ENCODE measurements around the gene SIK2. TPM values are rescaled to one million over a fixed set of nuclear protein-coding genes. Genes with fewer than 3 reads are reported as not detected.

Gene SIK2
- total and polyA plus RNA-seq, 2 experiments from 2014 or later: 1.5 to 14.2 TPM

DNA sequence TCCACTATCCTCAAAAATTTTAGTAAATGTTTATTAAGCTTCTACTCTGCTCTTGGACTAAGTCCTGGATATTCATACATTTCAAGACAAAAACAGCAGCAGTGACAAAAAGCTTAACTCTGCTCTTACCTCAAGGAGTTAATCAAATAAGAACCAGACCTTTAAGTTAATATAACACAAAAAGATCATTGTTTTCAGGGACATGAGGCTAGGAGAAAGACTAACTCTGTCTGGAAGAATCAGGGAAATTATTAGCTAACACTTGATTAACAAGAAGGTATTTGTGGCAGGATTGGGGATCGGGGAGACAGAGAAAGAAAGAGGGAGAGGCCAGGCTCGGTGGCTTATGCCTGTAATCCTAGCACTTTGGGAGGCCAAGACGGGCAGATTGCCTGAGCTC is 89.5 kb downstream of the SIK2 start:
- no peaks in the 10 kb centered on the region for H3K36me3 ChIP-seq
- H3K27ac ChIP-seq: no peak overlapping the region
- H3K4me1 ChIP-seq (ENCODE audit: low read depth): peaks cover 22% of the 10 kb centered on the region
- no peak for DNase-seq (ENCODE audit: low read depth in 1 of 2, low spot score in 1 of 2)
- H3K27me3 ChIP-seq: no peaks in the 10 kb centered on the region
- no peak overlapping the region for H3K4me3 ChIP-seq
- no peaks in the 10 kb centered on the region for H3K9me3 ChIP-seq (ENCODE audit: low read depth)
- TF ChIP-seq, protein P1, sequence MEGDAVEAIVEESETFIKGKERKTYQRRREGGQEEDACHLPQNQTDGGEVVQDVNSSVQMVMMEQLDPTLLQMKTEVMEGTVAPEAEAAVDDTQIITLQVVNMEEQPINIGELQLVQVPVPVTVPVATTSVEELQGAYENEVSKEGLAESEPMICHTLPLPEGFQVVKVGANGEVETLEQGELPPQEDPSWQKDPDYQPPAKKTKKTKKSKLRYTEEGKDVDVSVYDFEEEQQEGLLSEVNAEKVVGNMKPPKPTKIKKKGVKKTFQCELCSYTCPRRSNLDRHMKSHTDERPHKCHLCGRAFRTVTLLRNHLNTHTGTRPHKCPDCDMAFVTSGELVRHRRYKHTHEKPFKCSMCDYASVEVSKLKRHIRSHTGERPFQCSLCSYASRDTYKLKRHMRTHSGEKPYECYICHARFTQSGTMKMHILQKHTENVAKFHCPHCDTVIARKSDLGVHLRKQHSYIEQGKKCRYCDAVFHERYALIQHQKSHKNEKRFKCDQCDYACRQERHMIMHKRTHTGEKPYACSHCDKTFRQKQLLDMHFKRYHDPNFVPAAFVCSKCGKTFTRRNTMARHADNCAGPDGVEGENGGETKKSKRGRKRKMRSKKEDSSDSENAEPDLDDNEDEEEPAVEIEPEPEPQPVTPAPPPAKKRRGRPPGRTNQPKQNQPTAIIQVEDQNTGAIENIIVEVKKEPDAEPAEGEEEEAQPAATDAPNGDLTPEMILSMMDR (IDR thresholded peaks at IDR 0.05; ENCODE audit: low read depth, low read length): no peak

DNA sequence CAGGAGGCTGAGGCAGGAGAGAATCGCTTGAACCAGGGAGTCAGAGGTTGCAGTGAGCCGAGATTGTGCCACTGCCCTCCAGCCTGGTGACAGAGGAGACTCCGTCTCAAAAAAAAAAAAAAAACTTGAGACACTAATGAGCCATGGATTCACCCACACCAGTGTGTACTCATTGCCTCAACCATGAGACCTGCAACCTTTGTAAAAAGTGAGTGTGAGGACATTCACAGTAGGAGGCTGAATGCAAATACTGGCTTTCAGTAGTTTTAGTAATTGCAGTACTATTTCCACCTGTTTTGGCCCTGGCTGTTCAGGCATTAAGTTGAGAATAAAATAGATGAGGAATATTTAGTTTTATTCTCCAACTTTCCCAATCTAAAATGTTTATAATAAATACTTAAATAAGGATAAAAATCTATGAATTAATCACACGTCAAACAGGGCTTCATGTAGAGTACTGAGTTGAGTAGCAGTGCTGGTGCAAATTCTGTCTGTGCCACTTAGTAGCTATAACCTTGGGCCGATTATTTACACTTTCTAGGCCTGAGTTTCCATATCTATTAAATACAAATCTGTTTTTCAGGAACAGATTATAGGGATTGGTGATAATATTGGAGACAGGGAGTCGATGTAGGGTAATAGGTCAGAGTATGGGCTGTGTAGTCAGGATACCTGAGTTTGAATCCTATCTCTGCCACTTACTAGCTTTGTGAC is 91.1 kb downstream of the SIK2 start:
- Histone ChIP-seq H3K4me3 (no peak overlapping the region), H3K27me3 (no peaks in the 10 kb centered on the region), H3K36me3 (no peaks in the 10 kb centered on the region), H3K4me1 (ENCODE audit: low read depth) (peaks cover 22% of the 10 kb centered on the region), H3K9me3 (ENCODE audit: low read depth) (no peaks in the 10 kb centered on the region), H3K27ac (peak overlapping the region; percentile 24)
- DNase-seq (ENCODE audit: low read depth in 1 of 2, low spot score in 1 of 2): no peak
- TF ChIP-seq, protein P1 (IDR thresholded peaks at IDR 0.05; ENCODE audit: low read depth, low read length): no peak

DNA sequence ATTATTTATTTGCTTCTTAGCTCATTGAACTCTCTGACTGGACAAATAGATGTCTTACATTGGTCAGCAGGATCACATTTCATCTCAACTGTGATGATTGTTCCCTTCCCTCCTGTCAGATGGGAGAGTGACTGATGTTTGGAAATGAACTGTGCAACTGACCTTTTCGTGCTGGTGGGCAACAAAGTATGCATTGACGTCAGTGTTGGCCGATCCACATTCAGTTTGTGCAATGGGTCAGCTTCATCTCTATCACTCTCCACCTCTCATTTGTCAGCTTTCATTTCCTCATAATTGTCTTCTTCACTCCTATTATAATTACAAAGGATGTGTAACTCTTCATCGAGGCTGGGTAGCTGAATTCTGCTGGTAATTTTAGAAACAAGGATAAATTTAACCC is 92.6 kb downstream of the SIK2 start:
- Histone ChIP-seq H3K27ac (no peak overlapping the region), H3K36me3 (no peaks in the 10 kb centered on the region), H3K9me3 (ENCODE audit: low read depth) (no peaks in the 10 kb centered on the region), H3K4me1 (ENCODE audit: low read depth) (peaks cover 22% of the 10 kb centered on the region), H3K27me3 (no peaks in the 10 kb centered on the region), H3K4me3 (no peak overlapping the region)
- DNase-seq (ENCODE audit: low read depth in 1 of 2, low spot score in 1 of 2): peak in 1 of 2 donors; percentile 85
- TF ChIP-seq, protein P1 (IDR thresholded peaks at IDR 0.05; ENCODE audit: low read depth, low read length): no peak

DNA sequence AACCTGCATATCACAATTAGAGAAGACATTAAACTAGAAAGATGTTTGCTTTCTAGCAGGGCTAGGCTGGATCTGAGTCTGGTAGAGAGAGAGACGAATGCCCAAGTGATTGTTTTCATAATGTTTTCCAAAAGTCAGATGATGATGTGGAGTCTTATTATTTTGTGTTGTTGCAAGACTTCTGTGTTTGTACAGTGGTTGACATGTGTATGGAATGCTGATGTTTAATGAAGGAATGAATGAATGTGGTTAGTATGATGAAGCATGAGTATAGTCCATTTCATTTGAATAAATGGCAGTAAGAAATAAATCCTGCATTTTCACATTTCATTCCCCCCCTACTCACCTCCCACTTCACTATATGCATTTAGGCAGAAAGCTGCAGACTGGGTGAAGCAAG is 94.3 kb downstream of the SIK2 start:
- Histone ChIP-seq H3K36me3 (peaks cover 2% of the 10 kb centered on the region), H3K27me3 (no peaks in the 10 kb centered on the region), H3K9me3 (ENCODE audit: low read depth) (no peaks in the 10 kb centered on the region), H3K4me1 (ENCODE audit: low read depth) (peaks cover 25% of the 10 kb centered on the region), H3K4me3 (no peak overlapping the region), H3K27ac (no peak overlapping the region)
- peak in 1 of 2 donors; percentile 24 for DNase-seq (ENCODE audit: low read depth in 1 of 2, low spot score in 1 of 2)
- TF ChIP-seq, protein P1 (IDR thresholded peaks at IDR 0.05; ENCODE audit: low read depth, low read length): no peak

DNA sequence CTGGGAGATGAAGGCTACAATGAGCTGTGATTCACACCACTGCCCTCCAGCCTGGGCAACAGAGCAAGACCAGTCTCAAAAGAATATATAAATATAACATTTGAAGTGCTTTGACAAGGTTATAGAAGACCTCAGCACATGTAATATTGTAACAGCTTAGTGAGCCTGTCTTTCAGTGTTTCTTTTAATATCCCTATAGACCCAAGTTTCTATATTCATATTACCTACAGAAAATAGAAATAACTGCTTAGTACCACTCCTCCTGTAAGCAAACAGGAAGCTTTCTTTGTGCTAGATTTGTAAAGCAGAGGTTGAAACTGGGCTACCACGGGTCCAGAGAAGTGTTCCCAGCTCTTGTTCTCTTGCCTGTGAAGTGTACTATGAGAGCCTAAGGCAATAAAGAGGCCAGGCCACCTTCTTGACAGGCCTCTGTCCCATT is 95.7 kb downstream of the SIK2 start:
- peaks cover 25% of the 10 kb centered on the region for H3K4me1 ChIP-seq (ENCODE audit: low read depth)
- H3K36me3 ChIP-seq: peaks cover 2% of the 10 kb centered on the region
- H3K4me3 ChIP-seq: no peak overlapping the region
- no peak for DNase-seq (ENCODE audit: low read depth in 1 of 2, low spot score in 1 of 2)
- TF ChIP-seq, protein P1 (IDR thresholded peaks at IDR 0.05; ENCODE audit: low read depth, low read length): no peak
- no peak overlapping the region for H3K27ac ChIP-seq
- no peaks in the 10 kb centered on the region for H3K27me3 ChIP-seq
- no peaks in the 10 kb centered on the region for H3K9me3 ChIP-seq (ENCODE audit: low read depth)
